Left lung (tissue), 10 donors: ENCODE data around the gene PPP1R13B. TPM values are rescaled to one million over a fixed set of nuclear protein-coding genes. Genes with fewer than 3 reads are reported as not detected.

Experiments used
- ATAC-seq: fragments of 200-7000 bp; cut with Tn5 transposase; one replicate; pipeline ENCODE4 v1.9.1; 2020; ENCODE audit warnings: moderate library complexity
- DNase-seq, 4 donors: peaks; one replicate each; pipeline ENCODE4 v3.0.0-alpha.2; 2013 to 2020
- H3K27ac ChIP-seq, 2 donors: fragments of 200-600 bp; sonication (generic) in 1 of 2; one replicate each; pipeline versions ENCODE4 v1.5.0 to v1.8.0; 2020 to 2021
- H3K27me3 ChIP-seq, 2 donors: fragments of 200-600 bp; sonication (generic) in 1 of 2; one replicate each; pipeline versions ENCODE4 v1.5.0 to v1.8.0; 2020 to 2021
- H3K36me3 ChIP-seq, 2 donors: fragments of 200-600 bp; sonication (generic) in 1 of 2; one replicate each; pipeline versions ENCODE4 v1.5.0 to v1.8.0; 2020 to 2021
- H3K4me1 ChIP-seq, 2 donors: fragments of 200-600 bp; one replicate each; pipeline ENCODE4 v1.8.0; 2021
- H3K4me3 ChIP-seq, 2 donors: fragments of 200-600 bp; sonication (generic) in 1 of 2; one replicate each; pipeline versions ENCODE4 v1.5.0 to v1.8.0; 2020 to 2021; ENCODE audit warnings: mild to moderate bottlenecking in 1 of 2
- H3K9me3 ChIP-seq, 2 donors: fragments of 200-600 bp; sonication (generic) in 1 of 2; one replicate each; pipeline versions ENCODE4 v1.5.0 to v1.8.0; 2020 to 2021
- intact Hi-C, 2 donors: fragments of 100-400 bp; cut with DNase I; formaldehyde crosslinking; loops; one replicate each; pipeline versions ENCODE4 v1.11.2 to v1.14.2; 2022
- polyA plus RNA-seq, 6 donors: library from polyadenylated mRNA; unstranded; fragments of 120-200 nt; gene quantifications; one replicate each; pipeline ENCODE4 v1.2.1, GENCODE V29; 2013; ENCODE audit not compliant: insufficient read length in 6 of 6
- total RNA-seq, 2 donors: library from RNA; stranded (reverse); fragmentation: NEBNext Ultra II Directional; extraction: Animal tissue kit (Norgen Biotek cat#: 25700); gene quantifications; one replicate each; pipeline ENCODE4 v1.2.1, GENCODE V29; 2021
- TF ChIP-seq, protein P1 (sequence below), 2 donors: fragments of 200-600 bp; sonication (generic) in 1 of 2; IDR thresholded peaks; one replicate each; pipeline versions ENCODE4 v1.5.0 to v1.8.0; 2021; ENCODE audit warnings: antibody characterized with exemption in 2 of 2
- donor health status: DM: no; HTN: yes; CAD: no.
- donor health status: DM: no; HTN: no; CAD: no.

Gene PPP1R13B
- total and polyA plus RNA-seq, 8 donors = 48.0 to 86.9 (median 61.7) TPM

DNA sequence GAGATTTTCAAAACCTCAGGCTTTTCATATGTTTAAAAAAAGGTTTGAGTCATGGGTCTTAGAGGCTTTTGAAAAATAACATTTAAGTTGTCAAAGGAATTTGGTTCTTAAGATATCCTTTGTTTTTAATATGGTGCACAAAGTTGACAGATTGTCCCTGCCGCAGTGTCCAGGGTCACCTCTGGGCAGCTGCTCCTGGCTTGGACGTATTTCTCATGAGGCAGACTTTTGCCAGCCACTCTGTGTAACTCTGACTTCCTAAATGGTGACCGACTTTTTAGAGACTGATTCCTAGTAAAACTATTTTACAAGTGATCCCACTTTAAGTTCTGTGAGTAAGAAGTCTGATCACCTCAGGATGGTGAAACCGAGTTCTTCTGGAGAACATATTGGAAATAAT, 159.7 kb downstream of the PPP1R13B start:
- H3K4me3 ChIP-seq = no peak overlapping the region
- H3K27me3 ChIP-seq = no peaks in the 10 kb centered on the region
- H3K36me3 ChIP-seq = peaks cover 0 to 92% of the 10 kb centered on the region in 2 donors

DNA sequence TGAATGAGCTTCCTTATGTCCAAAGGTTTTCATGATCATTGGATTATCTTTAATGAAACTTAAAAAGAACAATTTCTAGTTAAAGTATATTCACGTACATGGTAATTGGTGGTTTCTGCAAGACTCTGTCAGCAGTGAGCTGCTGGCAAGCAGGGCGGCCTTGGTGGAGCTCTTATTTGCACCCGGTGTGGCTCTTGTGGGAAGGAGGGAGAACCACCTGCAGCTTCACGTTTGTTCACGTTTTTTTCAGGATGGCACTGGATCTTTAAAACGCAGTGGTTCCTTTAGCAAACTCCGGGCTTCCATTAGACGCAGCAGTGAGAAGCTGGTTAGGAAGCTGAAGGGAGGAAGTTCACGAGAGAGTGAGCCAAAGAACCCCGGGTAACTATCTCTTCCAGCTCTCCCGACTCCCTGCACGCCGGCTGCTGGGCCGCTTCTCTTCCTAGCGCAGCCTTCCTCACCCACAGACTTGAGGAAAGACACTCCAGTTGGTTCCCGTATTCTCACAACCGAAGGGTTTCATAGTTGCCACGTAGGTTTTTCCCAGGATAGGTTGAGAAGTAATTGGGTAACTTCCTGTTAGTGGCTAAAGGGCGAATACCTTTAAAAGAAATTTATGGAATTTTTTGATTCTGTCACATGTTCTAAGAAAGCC, 160.4 kb downstream of the PPP1R13B start:
- ATAC-seq = no peak
- Histone ChIP-seq H3K27me3 (no peaks in the 10 kb centered on the region), H3K27ac (peak overlapping the region in 1 of 2 donors; percentile 3), H3K9me3 (no peaks in the 10 kb centered on the region), H3K36me3 (peaks cover 0 to 92% of the 10 kb centered on the region in 2 donors), H3K4me1 (no peaks in the 10 kb centered on the region), H3K4me3 (no peak overlapping the region)
- DNase-seq = no peak
- intact Hi-C loops = no loop called here
- TF ChIP-seq, protein P1, sequence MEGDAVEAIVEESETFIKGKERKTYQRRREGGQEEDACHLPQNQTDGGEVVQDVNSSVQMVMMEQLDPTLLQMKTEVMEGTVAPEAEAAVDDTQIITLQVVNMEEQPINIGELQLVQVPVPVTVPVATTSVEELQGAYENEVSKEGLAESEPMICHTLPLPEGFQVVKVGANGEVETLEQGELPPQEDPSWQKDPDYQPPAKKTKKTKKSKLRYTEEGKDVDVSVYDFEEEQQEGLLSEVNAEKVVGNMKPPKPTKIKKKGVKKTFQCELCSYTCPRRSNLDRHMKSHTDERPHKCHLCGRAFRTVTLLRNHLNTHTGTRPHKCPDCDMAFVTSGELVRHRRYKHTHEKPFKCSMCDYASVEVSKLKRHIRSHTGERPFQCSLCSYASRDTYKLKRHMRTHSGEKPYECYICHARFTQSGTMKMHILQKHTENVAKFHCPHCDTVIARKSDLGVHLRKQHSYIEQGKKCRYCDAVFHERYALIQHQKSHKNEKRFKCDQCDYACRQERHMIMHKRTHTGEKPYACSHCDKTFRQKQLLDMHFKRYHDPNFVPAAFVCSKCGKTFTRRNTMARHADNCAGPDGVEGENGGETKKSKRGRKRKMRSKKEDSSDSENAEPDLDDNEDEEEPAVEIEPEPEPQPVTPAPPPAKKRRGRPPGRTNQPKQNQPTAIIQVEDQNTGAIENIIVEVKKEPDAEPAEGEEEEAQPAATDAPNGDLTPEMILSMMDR (IDR thresholded peaks at IDR 0.05) = no peak

More for the DNA sequence above, 159.7 kb downstream of the PPP1R13B start:
- Histone ChIP-seq H3K27ac (no peak overlapping the region), H3K4me1 (no peaks in the 10 kb centered on the region), H3K9me3 (no peaks in the 10 kb centered on the region)
- intact Hi-C loops = no loop called here
- ATAC-seq (no peak), DNase-seq (no peak)
- TF ChIP-seq, protein P1 (IDR thresholded peaks at IDR 0.05) = no peak

DNA sequence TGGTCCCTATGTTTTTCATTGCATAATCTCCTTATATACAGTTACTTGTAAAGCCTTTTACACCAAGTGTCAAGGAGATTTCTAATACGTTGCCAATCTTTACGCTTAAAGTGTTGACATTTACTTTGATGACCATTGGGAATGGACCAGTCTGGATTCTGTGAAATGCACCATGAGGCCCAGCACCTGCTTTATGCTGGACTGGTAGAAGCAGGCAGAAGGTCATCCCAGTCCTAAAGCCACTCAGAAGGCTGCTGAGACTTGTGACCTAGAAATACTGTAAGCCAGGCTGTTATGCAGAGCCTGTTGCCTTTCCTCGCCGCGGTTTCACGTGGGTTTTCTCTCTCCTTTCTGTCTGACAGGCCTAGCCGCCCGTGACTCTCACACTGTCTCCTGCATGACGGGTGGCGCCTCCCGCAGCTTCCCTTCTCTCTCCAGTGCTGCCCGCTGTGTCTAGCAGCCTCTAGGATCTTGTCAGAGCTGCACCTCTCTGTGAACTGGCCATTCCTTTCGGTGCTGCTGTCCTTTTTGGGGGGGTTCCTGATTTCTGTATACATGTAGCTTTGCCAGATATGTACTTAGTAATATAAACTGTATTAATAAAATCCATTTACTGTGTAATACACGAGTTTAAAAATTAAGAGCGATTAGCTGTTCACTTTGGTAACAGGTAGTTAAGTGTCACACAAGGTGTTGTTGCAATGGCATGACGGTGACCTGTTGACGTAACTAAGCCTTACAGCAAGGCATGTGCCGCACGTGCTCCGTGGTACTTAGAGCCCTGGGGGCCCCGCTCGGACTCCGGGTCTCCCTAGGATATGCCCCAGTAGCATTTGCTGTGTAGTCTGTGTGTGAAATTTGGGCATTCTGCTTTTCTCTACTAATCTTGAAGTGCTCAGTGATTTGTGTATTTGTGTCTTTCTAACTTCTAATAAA, 161.8 kb downstream of the PPP1R13B start:
- no peak for DNase-seq
- no peak for ATAC-seq
- Histone ChIP-seq H3K9me3 (no peaks in the 10 kb centered on the region), H3K4me1 (no peaks in the 10 kb centered on the region), H3K27ac (no peak overlapping the region), H3K36me3 (peaks cover 0 to 95% of the 10 kb centered on the region in 2 donors), H3K27me3 (no peaks in the 10 kb centered on the region), H3K4me3 (no peak overlapping the region)
- TF ChIP-seq, protein P1 (IDR thresholded peaks at IDR 0.05) = no peak
- intact Hi-C loops = no loop called here

DNA sequence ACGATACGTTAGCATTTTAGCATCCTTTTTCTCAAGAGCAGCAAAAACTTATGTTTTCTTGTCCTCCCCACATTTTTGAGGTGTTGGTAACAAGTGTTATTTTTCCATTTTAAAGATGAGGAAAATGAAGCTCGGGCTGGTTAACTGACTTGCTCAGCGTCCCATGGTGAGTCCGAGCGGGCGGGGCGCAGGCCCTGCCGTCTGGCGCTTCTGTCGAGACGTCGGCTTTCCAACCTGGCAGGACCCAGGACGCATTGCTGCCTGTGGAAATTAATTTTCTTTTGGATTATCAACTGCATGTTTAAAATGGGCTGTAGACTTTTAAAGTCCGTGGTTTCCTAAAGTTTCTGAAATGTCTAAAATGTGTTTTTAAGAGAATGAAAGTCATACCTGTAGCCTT, 162.5 kb downstream of the PPP1R13B start:
- Histone ChIP-seq H3K36me3 (peaks cover 0 to 100% of the 10 kb centered on the region in 2 donors), H3K27me3 (no peaks in the 10 kb centered on the region), H3K9me3 (no peaks in the 10 kb centered on the region), H3K27ac (no peak overlapping the region), H3K4me3 (no peak overlapping the region), H3K4me1 (no peaks in the 10 kb centered on the region)
- intact Hi-C loops = no loop called here
- DNase-seq (no peak), ATAC-seq (no peak)
- TF ChIP-seq, protein P1 (IDR thresholded peaks at IDR 0.05) = no peak

DNA sequence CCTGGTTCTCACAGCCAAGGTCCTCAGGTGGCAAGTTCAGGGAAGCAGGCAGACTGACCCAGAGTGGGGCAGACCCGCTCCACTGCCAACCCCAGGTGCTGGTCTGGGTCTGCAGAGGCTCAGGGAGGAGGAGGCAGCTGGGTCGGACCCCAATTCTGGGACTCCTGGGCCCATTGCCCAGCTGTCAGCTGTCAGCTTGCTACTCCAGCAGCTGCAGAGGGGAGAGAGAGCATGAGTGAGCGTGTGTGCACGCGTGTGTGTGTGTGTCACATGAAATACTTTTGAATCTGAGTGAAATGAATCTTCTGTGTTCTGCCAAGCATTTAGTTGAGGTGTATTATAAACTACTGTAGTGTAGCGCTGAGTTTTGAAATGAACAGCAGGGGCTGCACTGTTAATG, 162.9 kb downstream of the PPP1R13B start:
- Histone ChIP-seq H3K4me1 (no peaks in the 10 kb centered on the region), H3K27ac (no peak overlapping the region), H3K4me3 (no peak overlapping the region), H3K9me3 (no peaks in the 10 kb centered on the region), H3K27me3 (no peaks in the 10 kb centered on the region), H3K36me3 (peaks cover 2 to 100% of the 10 kb centered on the region in 2 donors)
- ATAC-seq = no peak
- TF ChIP-seq, protein P1 (IDR thresholded peaks at IDR 0.05) = no peak
- intact Hi-C loops = no loop called here
- DNase-seq = no peak
